MM.1S (cell line): ENCODE results near the gene PRCD.

Experiments
- DNase-seq: peaks from one replicate; pipeline ENCODE4 v3.0.0-alpha.2; 2015
- H2AFZ ChIP-seq: fragments of 300-600 bp; sonication (generic); 2 replicates; pipeline ENCODE4 v1.6.0; 2016; ENCODE audit warnings: antibody characterized with exemption, low read length
- H3F3A ChIP-seq: fragments of 300-600 bp; sonication (generic); 2 replicates; pipeline ENCODE4 v1.6.1; 2016; ENCODE audit warnings: mild to moderate bottlenecking, antibody characterized with exemption, low read length, moderate library complexity, mixed read lengths; ENCODE audit not compliant: insufficient read depth
- H3K27ac ChIP-seq: fragments of 300-600 bp; sonication (generic); 2 replicates; pipeline ENCODE4 v1.5.1; 2016; ENCODE audit warnings: mild to moderate bottlenecking, low read length
- H3K27me3 ChIP-seq: fragments of 300-600 bp; sonication (generic); replicated peaks from 2 replicates; pipeline ENCODE4 v1.6.0; 2016; ENCODE audit warnings: low read length; ENCODE audit not compliant: insufficient read depth
- H3K36me3 ChIP-seq: fragments of 300-600 bp; sonication (generic); replicated peaks from 2 replicates; pipeline ENCODE4 v1.6.1; 2016; ENCODE audit warnings: mild to moderate bottlenecking, low read length, mixed read lengths; ENCODE audit not compliant: insufficient read depth
- H3K4me1 ChIP-seq: fragments of 300-600 bp; sonication (generic); 2 replicates; pipeline ENCODE4 v1.6.1; 2016; ENCODE audit warnings: low read length, mixed read lengths
- H3K4me2 ChIP-seq: fragments of 300-600 bp; sonication (generic); 2 replicates; pipeline ENCODE4 v1.6.0; 2016; ENCODE audit warnings: low read depth, low read length
- H3K4me3 ChIP-seq: fragments of 300-600 bp; sonication (generic); 2 replicates; pipeline ENCODE4 v1.5.1; 2016; ENCODE audit warnings: low read length, mixed read lengths
- H3K79me2 ChIP-seq: fragments of 300-600 bp; sonication (generic); 2 replicates; pipeline ENCODE4 v1.6.1; 2016; ENCODE audit warnings: mixed run types, low read length, mixed read lengths
- H3K9ac ChIP-seq: fragments of 300-600 bp; sonication (generic); 2 replicates; pipeline ENCODE4 v1.6.1; 2016; ENCODE audit warnings: low read length, mixed read lengths
- H3K9me2 ChIP-seq: fragments of 300-600 bp; sonication (generic); replicated peaks from 2 replicates; pipeline ENCODE4 v1.6.1; 2016; ENCODE audit warnings: mild to moderate bottlenecking, low read length, mixed read lengths; ENCODE audit not compliant: insufficient read depth
- H3K9me3 ChIP-seq: fragments of 300-600 bp; sonication (generic); replicated peaks from 2 replicates; pipeline ENCODE4 v1.6.1; 2016; ENCODE audit warnings: mild to moderate bottlenecking, low read length, mixed read lengths; ENCODE audit not compliant: insufficient read depth
- H4K20me1 ChIP-seq: fragments of 300-600 bp; sonication (generic); 2 replicates; pipeline ENCODE4 v1.6.1; 2016; ENCODE audit warnings: mild to moderate bottlenecking, low read length, moderate library complexity, mixed read lengths; ENCODE audit not compliant: insufficient read depth
- CTCF ChIP-seq: fragments of 300-600 bp; sonication (generic); IDR thresholded peaks from 2 replicates; pipeline ENCODE4 v1.5.1; 2016; ENCODE audit warnings: antibody characterized with exemption, low read length, mixed read lengths
- EZH2 ChIP-seq: fragments of 300-600 bp; sonication (generic); optimal IDR thresholded peaks from 2 replicates; pipeline ENCODE3; 2017; ENCODE audit warnings: low read depth, mild to moderate bottlenecking, antibody characterized with exemption, low read length, mixed read lengths
- EZH2phosphoT487 ChIP-seq: fragments of 300-600 bp; sonication (generic); IDR thresholded peaks from 2 replicates; pipeline ENCODE4 v1.6.1; 2018; ENCODE audit warnings: antibody characterized with exemption, low read length

PRCD gene

GRCh38 chr17:76547183-76547641 lies 7.4 kb downstream of the PRCD start:
- Histone ChIP-seq H3K27me3 (peaks cover 37% of the 10 kb centered on the region), H3K27ac (no peak overlapping the region), H3F3A (no peaks in the 10 kb centered on the region), H3K36me3 (no peaks in the 10 kb centered on the region), H3K9me3 (no peaks in the 10 kb centered on the region), H3K9ac (no peak overlapping the region), H3K4me1 (no peaks in the 10 kb centered on the region), H3K79me2 (no peaks in the 10 kb centered on the region), H3K9me2 (no peaks in the 10 kb centered on the region), H3K4me3 (no peak overlapping the region), H3K4me2 (no peak overlapping the region), H4K20me1 (no peaks in the 10 kb centered on the region), H2AFZ (no peak overlapping the region)
- TF ChIP-seq EZH2 (no peak), EZH2phosphoT487 (no peak), CTCF (peak; percentile 64)
- peak; percentile 51 for DNase-seq

- TF ChIP-seq EZH2phosphoT487 (no peak), CTCF (no peak), EZH2 (no peak)
- Histone ChIP-seq H3F3A (no peaks in the 10 kb centered on the region), H3K36me3 (no peaks in the 10 kb centered on the region), H3K4me1 (no peaks in the 10 kb centered on the region), H3K9me2 (no peaks in the 10 kb centered on the region), H4K20me1 (no peaks in the 10 kb centered on the region), H3K4me2 (no peak overlapping the region), H3K9me3 (no peaks in the 10 kb centered on the region), H3K4me3 (no peak overlapping the region), H3K27ac (no peak overlapping the region), H3K79me2 (no peaks in the 10 kb centered on the region), H3K9ac (no peak overlapping the region), H2AFZ (no peak overlapping the region), H3K27me3 (peaks cover 32% of the 10 kb centered on the region)
- DNase-seq, result no peak
Measured at GRCh38 chr17:76547642-76548202, 7.9 kb downstream of the PRCD start.

- no peak overlapping the region for H3K4me3 ChIP-seq
- H3K36me3 ChIP-seq, result no peaks in the 10 kb centered on the region
- H3F3A ChIP-seq, result no peaks in the 10 kb centered on the region
- H3K79me2 ChIP-seq, result no peaks in the 10 kb centered on the region
- H3K9me3 ChIP-seq, result no peaks in the 10 kb centered on the region
- no peak overlapping the region for H3K4me2 ChIP-seq
- no peaks in the 10 kb centered on the region for H3K4me1 ChIP-seq
- TF ChIP-seq EZH2phosphoT487 (no peak), EZH2 (no peak), CTCF (no peak)
- no peak overlapping the region for H3K9ac ChIP-seq
- no peaks in the 10 kb centered on the region for H3K9me2 ChIP-seq
- H3K27ac ChIP-seq, result no peak overlapping the region
- peaks cover 23% of the 10 kb centered on the region for H3K27me3 ChIP-seq
- no peak for DNase-seq
- no peak overlapping the region for H2AFZ ChIP-seq
- no peaks in the 10 kb centered on the region for H4K20me1 ChIP-seq
Measured at GRCh38 chr17:76548378-76549214, 8.8 kb downstream of the PRCD start.
